ENCODE measurements around the gene DOCK1. TPM values are rescaled to one million over a fixed set of nuclear protein-coding genes. Genes with fewer than 3 reads are reported as not detected.

The DOCK1 gene
- total RNA-seq, 1 donor from 2014 or later: 57.8 TPM

DNA sequence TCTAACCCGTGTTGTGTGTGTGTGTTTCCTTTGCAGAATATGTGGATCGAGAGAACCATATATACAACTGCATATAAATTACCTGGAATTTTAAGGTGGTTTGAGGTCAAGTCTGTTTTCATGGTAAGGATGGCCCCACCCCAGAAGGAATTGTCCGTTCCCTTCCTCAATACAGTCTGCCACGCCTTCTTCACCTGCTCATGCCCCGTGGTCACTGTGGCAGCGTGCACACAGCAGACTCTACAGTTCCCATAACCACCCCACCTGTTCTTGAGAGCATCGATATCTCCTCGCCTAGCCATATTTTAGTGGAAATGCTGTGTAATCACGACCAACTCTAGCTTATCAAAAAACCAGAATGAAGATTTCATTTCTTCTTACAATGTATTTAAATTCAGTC lies 509.9 kb downstream of the DOCK1 start:
- peaks cover 9% of the 10 kb centered on the region for H3K36me3 Mint-ChIP-seq (ENCODE audit: low read depth)

DNA sequence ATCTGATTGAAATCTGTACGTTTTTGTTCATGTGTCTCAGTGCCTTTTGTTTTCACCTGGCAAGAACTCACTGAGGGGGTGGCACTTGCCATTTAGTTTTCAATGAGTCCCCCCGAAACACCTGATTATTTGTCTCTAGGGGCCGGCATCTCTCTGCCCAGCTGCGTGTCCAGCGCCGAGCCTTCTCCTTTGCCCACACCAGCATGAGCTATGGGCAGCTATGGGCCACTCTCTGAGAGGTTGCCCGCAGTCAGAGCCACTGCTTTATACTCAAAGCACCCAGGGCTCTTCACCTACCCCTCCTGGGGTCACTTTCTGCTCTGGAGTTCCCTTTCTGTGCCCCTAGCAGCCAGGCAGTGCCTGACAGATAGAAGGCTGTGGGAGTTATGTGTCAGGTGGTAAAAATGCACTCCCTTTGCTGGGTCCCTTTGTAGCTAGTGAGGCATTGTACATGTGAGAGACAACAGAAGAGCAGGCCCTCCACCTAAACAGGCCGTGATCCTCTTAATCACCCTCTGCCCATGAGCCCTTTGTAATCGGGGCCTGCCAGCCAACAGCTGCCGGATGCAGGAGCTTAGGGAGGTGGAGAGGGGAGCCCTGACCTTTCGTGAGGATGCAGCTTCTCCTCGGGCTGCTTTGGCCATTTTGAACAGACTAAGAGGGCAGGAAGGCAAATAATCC lies 510.8 kb downstream of the DOCK1 start:
- no peaks in the 10 kb centered on the region for H3K27me3 Mint-ChIP-seq (ENCODE audit: low read depth)
- DNase-seq (ENCODE audit: low spot score): no peak
- H3K9me3 Mint-ChIP-seq (ENCODE audit: low read depth): no peaks in the 10 kb centered on the region
- no peak overlapping the region for H3K4me3 Mint-ChIP-seq (ENCODE audit: unreplicated experiment)
- H3K27ac Mint-ChIP-seq (ENCODE audit: unreplicated experiment): no peak overlapping the region
- H3K36me3 Mint-ChIP-seq (ENCODE audit: low read depth): peaks cover 7% of the 10 kb centered on the region
- TF ChIP-seq, protein P1, sequence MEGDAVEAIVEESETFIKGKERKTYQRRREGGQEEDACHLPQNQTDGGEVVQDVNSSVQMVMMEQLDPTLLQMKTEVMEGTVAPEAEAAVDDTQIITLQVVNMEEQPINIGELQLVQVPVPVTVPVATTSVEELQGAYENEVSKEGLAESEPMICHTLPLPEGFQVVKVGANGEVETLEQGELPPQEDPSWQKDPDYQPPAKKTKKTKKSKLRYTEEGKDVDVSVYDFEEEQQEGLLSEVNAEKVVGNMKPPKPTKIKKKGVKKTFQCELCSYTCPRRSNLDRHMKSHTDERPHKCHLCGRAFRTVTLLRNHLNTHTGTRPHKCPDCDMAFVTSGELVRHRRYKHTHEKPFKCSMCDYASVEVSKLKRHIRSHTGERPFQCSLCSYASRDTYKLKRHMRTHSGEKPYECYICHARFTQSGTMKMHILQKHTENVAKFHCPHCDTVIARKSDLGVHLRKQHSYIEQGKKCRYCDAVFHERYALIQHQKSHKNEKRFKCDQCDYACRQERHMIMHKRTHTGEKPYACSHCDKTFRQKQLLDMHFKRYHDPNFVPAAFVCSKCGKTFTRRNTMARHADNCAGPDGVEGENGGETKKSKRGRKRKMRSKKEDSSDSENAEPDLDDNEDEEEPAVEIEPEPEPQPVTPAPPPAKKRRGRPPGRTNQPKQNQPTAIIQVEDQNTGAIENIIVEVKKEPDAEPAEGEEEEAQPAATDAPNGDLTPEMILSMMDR (IDR thresholded peaks at IDR 0.05): no peak
- H3K4me1 Mint-ChIP-seq (ENCODE audit: low read depth): no peaks in the 10 kb centered on the region

More for the DNA sequence above, 509.9 kb downstream of the DOCK1 start:
- H3K4me3 Mint-ChIP-seq (ENCODE audit: unreplicated experiment): no peak overlapping the region
- H3K4me1 Mint-ChIP-seq (ENCODE audit: low read depth): no peaks in the 10 kb centered on the region
- DNase-seq (ENCODE audit: low spot score): no peak
- TF ChIP-seq, protein P1 (IDR thresholded peaks at IDR 0.05): no peak
- H3K9me3 Mint-ChIP-seq (ENCODE audit: low read depth): no peaks in the 10 kb centered on the region
- no peaks in the 10 kb centered on the region for H3K27me3 Mint-ChIP-seq (ENCODE audit: low read depth)
- no peak overlapping the region for H3K27ac Mint-ChIP-seq (ENCODE audit: unreplicated experiment)

DNA sequence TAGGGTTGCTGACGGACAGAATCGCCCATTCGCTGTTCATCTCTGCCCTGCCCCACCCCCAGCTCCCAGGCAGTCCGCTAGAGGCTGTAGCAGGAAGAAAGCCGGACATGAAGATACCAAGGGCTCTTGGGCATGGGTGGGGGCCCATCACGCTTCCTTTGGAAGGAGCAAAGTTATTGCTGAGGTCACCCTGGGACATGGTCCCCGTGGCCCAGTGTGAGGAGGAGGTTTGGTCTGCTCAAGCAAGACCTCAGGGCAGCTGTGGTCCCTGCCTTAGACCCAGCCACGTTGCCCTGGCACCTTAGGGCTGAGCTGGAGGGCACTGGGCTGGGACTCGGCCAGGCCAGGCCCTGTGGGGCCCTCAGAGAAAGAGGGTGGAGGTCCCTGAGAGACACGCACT lies 511.8 kb downstream of the DOCK1 start:
- no peak overlapping the region for H3K4me3 Mint-ChIP-seq (ENCODE audit: unreplicated experiment)
- no peaks in the 10 kb centered on the region for H3K27me3 Mint-ChIP-seq (ENCODE audit: low read depth)
- H3K27ac Mint-ChIP-seq (ENCODE audit: unreplicated experiment): no peak overlapping the region
- no peaks in the 10 kb centered on the region for H3K4me1 Mint-ChIP-seq (ENCODE audit: low read depth)
- TF ChIP-seq, protein P1 (IDR thresholded peaks at IDR 0.05): no peak
- DNase-seq (ENCODE audit: low spot score): no peak
- H3K36me3 Mint-ChIP-seq (ENCODE audit: low read depth): peaks cover 9% of the 10 kb centered on the region
- no peaks in the 10 kb centered on the region for H3K9me3 Mint-ChIP-seq (ENCODE audit: low read depth)

DNA sequence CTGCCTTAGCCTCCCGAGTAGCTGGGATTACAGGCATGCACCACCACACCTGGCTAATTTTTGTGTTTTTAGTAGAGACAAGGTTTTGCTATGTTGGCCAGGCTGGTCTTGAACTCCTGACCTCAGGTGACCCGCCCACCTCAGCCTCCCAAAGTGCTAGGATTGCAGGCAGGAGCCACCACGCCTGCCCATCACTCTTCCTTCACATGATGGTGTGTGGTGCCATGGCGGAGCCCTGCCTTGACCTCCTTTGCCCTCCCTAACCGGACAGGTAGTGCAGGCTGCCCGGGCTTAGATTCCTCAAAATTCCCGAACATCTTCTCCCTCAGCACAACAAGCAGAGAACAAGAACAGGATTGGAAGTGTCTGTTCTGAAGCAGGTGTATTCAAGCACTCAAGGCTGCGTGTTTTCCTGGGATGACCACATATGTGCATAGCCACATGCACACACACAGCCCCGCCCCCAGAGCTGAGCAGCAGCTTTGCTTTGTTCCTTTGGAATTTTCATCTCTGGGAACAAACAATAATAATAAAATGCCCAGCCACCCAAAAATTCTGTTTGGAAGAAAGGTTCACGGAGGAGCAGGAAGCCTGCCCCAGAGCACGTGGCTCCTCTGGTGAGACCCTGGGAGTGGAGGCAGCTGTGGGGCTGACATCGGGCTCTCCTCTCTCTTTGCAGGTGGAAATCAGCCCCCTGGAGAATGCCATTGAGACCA lies 512.6 kb downstream of the DOCK1 start:
- no peak overlapping the region for H3K4me3 Mint-ChIP-seq (ENCODE audit: unreplicated experiment)
- H3K4me1 Mint-ChIP-seq (ENCODE audit: low read depth): no peaks in the 10 kb centered on the region
- H3K36me3 Mint-ChIP-seq (ENCODE audit: low read depth): peaks cover 8% of the 10 kb centered on the region
- H3K27me3 Mint-ChIP-seq (ENCODE audit: low read depth): no peaks in the 10 kb centered on the region
- no peak overlapping the region for H3K27ac Mint-ChIP-seq (ENCODE audit: unreplicated experiment)
- no peak for DNase-seq (ENCODE audit: low spot score)
- H3K9me3 Mint-ChIP-seq (ENCODE audit: low read depth): no peaks in the 10 kb centered on the region
- TF ChIP-seq, protein P1 (IDR thresholded peaks at IDR 0.05): no peak

DNA sequence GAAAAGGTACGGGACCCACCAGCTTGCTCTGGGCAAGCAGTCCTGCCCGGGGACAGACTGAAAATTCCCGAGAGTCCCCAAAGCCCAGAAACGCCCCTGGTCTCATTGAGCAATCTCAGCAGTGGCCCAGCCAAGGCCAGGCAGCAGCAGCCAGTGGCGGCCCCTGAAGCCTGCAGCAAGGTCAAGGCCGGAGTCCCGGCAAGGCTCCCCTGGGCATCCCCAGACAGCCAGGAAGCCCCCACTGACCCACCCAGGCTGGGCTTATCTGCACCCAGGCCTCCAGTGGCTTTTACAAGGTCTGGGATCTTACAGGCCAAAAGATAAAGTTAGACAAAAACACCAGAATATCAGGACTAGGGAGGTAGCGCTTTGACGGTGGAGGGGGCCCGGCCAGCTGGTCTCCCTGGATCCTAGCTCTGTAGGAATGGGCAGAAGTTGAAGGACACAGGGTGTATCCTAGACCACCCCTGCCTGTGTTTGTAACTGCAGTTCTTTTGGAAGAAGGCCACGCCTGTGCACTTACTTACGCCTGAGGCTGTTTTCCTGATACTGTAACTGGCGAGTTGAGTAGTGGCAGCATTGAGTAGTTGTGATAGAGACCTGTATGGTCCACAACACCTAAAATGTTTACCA lies 513.4 kb downstream of the DOCK1 start:
- no peaks in the 10 kb centered on the region for H3K4me1 Mint-ChIP-seq (ENCODE audit: low read depth)
- no peak for DNase-seq (ENCODE audit: low spot score)
- no peak overlapping the region for H3K4me3 Mint-ChIP-seq (ENCODE audit: unreplicated experiment)
- no peaks in the 10 kb centered on the region for H3K27me3 Mint-ChIP-seq (ENCODE audit: low read depth)
- no peak overlapping the region for H3K27ac Mint-ChIP-seq (ENCODE audit: unreplicated experiment)
- no peaks in the 10 kb centered on the region for H3K9me3 Mint-ChIP-seq (ENCODE audit: low read depth)
- H3K36me3 Mint-ChIP-seq (ENCODE audit: low read depth): peaks cover 8% of the 10 kb centered on the region
- TF ChIP-seq, protein P1 (IDR thresholded peaks at IDR 0.05): no peak
